Transverse colon (tissue), 4 donors: ENCODE data around the gene CDON.

Source experiments
- EP300 ChIP-seq: sonication (generic); formaldehyde crosslinking; IDR thresholded peaks from one replicate; pipeline ENCODE4 v1.6.1; 2017; ENCODE audit warnings: antibody characterized with exemption, low read depth
- POLR2A ChIP-seq: fragments of 450-650 bp; IDR thresholded peaks from one replicate; pipeline ENCODE4 v1.6.1; 2016; ENCODE audit warnings: antibody characterized with exemption, mild to moderate bottlenecking, moderate library complexity
- POLR2AphosphoS5 ChIP-seq, 3 donors: sonication (generic); formaldehyde crosslinking; IDR thresholded peaks; one replicate each; pipeline ENCODE4 v1.6.1; 2016; ENCODE audit warnings: antibody characterized with exemption in 3 of 3
- TF ChIP-seq, protein P1 (sequence below), 5 experiments: fragments of 200-600 bp in 3 of 5; fragments of 450-650 bp in 2 of 5; sonication (generic) in 3 of 5; IDR thresholded peaks; 1 replicate in 2 of 5; 2 replicates in 3 of 5; pipeline ENCODE4 v1.5.1; 2016 to 2017; ENCODE audit warnings: antibody characterized with exemption in 5 of 5, inconsistent platforms in 3 of 5, mild to moderate bottlenecking in 2 of 5, moderate library complexity in 1 of 5

DNA sequence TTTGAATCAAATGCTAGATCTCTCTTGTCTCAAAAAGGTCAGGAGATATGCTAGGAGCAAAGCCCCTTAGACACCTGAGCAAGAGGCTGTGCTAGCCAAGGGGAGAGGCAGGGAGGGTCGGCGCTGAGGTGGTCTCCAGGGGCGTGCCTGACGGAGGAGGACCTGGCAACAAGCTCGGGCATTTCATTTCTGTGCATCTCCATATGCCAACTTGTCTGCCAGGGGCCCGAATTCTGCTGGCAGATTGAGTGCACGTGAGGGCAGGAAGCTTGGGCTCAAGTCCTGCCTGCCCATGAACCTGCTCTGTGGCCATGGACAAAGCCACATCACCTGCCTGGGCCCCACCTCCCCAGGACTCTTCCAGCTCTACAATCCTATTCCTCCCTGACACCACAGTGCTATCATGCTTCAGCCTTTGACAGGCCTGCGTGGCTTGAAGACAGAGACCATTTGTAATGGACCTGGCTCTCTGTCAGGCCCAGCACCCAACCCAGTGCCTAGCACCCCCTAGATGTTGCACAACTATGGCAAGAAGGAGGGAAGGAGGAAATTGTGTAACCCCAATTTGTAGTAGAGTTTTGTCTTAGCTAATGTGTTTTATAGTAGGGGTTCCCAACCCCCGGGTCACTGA lies 133.1 kb downstream of the CDON start:
- TF ChIP-seq POLR2A, result no peak
- TF ChIP-seq POLR2AphosphoS5 (IDR thresholded peaks at IDR 0.05), result no peak
- TF ChIP-seq, protein P1, sequence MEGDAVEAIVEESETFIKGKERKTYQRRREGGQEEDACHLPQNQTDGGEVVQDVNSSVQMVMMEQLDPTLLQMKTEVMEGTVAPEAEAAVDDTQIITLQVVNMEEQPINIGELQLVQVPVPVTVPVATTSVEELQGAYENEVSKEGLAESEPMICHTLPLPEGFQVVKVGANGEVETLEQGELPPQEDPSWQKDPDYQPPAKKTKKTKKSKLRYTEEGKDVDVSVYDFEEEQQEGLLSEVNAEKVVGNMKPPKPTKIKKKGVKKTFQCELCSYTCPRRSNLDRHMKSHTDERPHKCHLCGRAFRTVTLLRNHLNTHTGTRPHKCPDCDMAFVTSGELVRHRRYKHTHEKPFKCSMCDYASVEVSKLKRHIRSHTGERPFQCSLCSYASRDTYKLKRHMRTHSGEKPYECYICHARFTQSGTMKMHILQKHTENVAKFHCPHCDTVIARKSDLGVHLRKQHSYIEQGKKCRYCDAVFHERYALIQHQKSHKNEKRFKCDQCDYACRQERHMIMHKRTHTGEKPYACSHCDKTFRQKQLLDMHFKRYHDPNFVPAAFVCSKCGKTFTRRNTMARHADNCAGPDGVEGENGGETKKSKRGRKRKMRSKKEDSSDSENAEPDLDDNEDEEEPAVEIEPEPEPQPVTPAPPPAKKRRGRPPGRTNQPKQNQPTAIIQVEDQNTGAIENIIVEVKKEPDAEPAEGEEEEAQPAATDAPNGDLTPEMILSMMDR (IDR thresholded peaks at IDR 0.05), result no peak
- TF ChIP-seq EP300, result no peak
